ENCODE data around the gene CHADL. TPM values are rescaled to one million over a fixed set of nuclear protein-coding genes. Genes with fewer than 3 reads are reported as not detected.

The CHADL gene
- total and polyA plus RNA-seq, 2 donors from 2014 or later: 2.7 to 4.8 TPM

- Histone ChIP-seq H3K27me3 (ENCODE audit: control insufficient read depth, insufficient read depth, low read length) (no peaks in the 10 kb centered on the region), H3K4me1 (ENCODE audit: control insufficient read depth in 2 of 3, insufficient read depth in 2 of 3, low read depth in 1 of 3, low read length in 3 of 3) (no peaks in the 10 kb centered on the region), H3K9me3 (ENCODE audit: control insufficient read depth in 2 of 3, insufficient read depth in 1 of 3, low read length in 3 of 3) (no peaks in the 10 kb centered on the region), H3K9ac (ENCODE audit: low read length in 3 of 3) (no peak overlapping the region), H3K36me3 (ENCODE audit: control insufficient read depth in 2 of 3, insufficient read depth in 3 of 3, low read length in 3 of 3) (peaks cover 3 to 39% (median 21%) of the 10 kb centered on the region in 3 donors), H3K4me3 (ENCODE audit: low read length in 3 of 3) (no peak overlapping the region), H3K27ac (ENCODE audit: low read depth in 2 of 2, low read length in 2 of 2) (no peak overlapping the region)
- FAIRE-seq: no peak
- TF ChIP-seq CTCF (IDR thresholded peaks at IDR 0.05; ENCODE audit: borderline replicate concordance, extremely low read depth, insufficient read depth): no peak
- no peak for DNase-seq
- intact Hi-C loops (cut with DNase I): no loop called here
These were observed 32.4 kb upstream of the CHADL start for GRCh38 chr22:41273128-41273527.

GRCh38 chr22:41271787-41272186 lies 31.1 kb upstream of the CHADL start:
- Histone ChIP-seq H3K27ac (ENCODE audit: low read depth in 2 of 2, low read length in 2 of 2) (no peak overlapping the region), H3K4me3 (ENCODE audit: low read length in 3 of 3) (no peak overlapping the region), H3K9ac (ENCODE audit: low read length in 3 of 3) (no peak overlapping the region), H3K27me3 (ENCODE audit: control insufficient read depth, insufficient read depth, low read length) (no peaks in the 10 kb centered on the region), H3K9me3 (ENCODE audit: control insufficient read depth in 2 of 3, insufficient read depth in 1 of 3, low read length in 3 of 3) (no peaks in the 10 kb centered on the region), H3K4me1 (ENCODE audit: control insufficient read depth in 2 of 3, insufficient read depth in 2 of 3, low read depth in 1 of 3, low read length in 3 of 3) (no peaks in the 10 kb centered on the region), H3K36me3 (ENCODE audit: control insufficient read depth in 2 of 3, insufficient read depth in 3 of 3, low read length in 3 of 3) (peaks cover 3 to 39% (median 24%) of the 10 kb centered on the region in 3 donors)
- FAIRE-seq (no peak), DNase-seq (no peak)
- intact Hi-C loops (cut with DNase I): no loop called here
- no peak for TF ChIP-seq CTCF (IDR thresholded peaks at IDR 0.05; ENCODE audit: borderline replicate concordance, extremely low read depth, insufficient read depth)

- Histone ChIP-seq H3K36me3 (ENCODE audit: control insufficient read depth in 2 of 3, insufficient read depth in 3 of 3, low read length in 3 of 3) (peaks cover 0 to 37% (median 24%) of the 10 kb centered on the region in 3 donors), H3K4me3 (ENCODE audit: low read length in 3 of 3) (no peak overlapping the region), H3K4me1 (ENCODE audit: control insufficient read depth in 2 of 3, insufficient read depth in 2 of 3, low read depth in 1 of 3, low read length in 3 of 3) (no peaks in the 10 kb centered on the region), H3K27ac (ENCODE audit: low read depth in 2 of 2, low read length in 2 of 2) (no peak overlapping the region), H3K9me3 (ENCODE audit: control insufficient read depth in 2 of 3, insufficient read depth in 1 of 3, low read length in 3 of 3) (no peaks in the 10 kb centered on the region), H3K27me3 (ENCODE audit: control insufficient read depth, insufficient read depth, low read length) (no peaks in the 10 kb centered on the region), H3K9ac (ENCODE audit: low read length in 3 of 3) (no peak overlapping the region)
- TF ChIP-seq CTCF (IDR thresholded peaks at IDR 0.05; ENCODE audit: borderline replicate concordance, extremely low read depth, insufficient read depth): no peak
- no peak for DNase-seq
- intact Hi-C loops (cut with DNase I): no loop called here
- FAIRE-seq: no peak
These were observed 27.2 kb upstream of the CHADL start for GRCh38 chr22:41267958-41268357.

GRCh38 chr22:41264408-41264941 lies 23.7 kb upstream of the CHADL start:
- Histone ChIP-seq H3K9ac (ENCODE audit: low read length in 3 of 3) (no peak overlapping the region), H3K27ac (ENCODE audit: low read depth in 2 of 2, low read length in 2 of 2) (no peak overlapping the region), H3K4me3 (ENCODE audit: low read length in 3 of 3) (no peak overlapping the region), H3K27me3 (ENCODE audit: control insufficient read depth, insufficient read depth, low read length) (no peaks in the 10 kb centered on the region), H3K36me3 (ENCODE audit: control insufficient read depth in 2 of 3, insufficient read depth in 3 of 3, low read length in 3 of 3) (peaks cover 0 to 35% (median 27%) of the 10 kb centered on the region in 3 donors), H3K4me1 (ENCODE audit: control insufficient read depth in 2 of 3, insufficient read depth in 2 of 3, low read depth in 1 of 3, low read length in 3 of 3) (no peaks in the 10 kb centered on the region), H3K9me3 (ENCODE audit: control insufficient read depth in 2 of 3, insufficient read depth in 1 of 3, low read length in 3 of 3) (no peaks in the 10 kb centered on the region)
- intact Hi-C loops (cut with DNase I): no loop called here
- FAIRE-seq (no peak), DNase-seq (no peak)
- no peak for TF ChIP-seq CTCF (IDR thresholded peaks at IDR 0.05; ENCODE audit: borderline replicate concordance, extremely low read depth, insufficient read depth)

All from kidney (tissue), 14 donors.